Epithelial cell of esophagus (primary cell): Measurements from ENCODE around the gene PAK4.
A peak's percentile ranks its signal among the peaks of the same experiment; 100 is the strongest.

Experiments
- DNase-seq: peaks from one replicate; pipeline ENCODE4 v3.0.0; 2010; ENCODE audit warnings: low read depth
- H3K4me3 ChIP-seq: 2 replicates; pipeline ENCODE4 v1.5.1; 2011; ENCODE audit warnings: mild to moderate bottlenecking, low read length, control low read depth
- CTCF ChIP-seq: IDR thresholded peaks from 2 replicates; pipeline ENCODE4 v1.5.1; 2011; ENCODE audit warnings: low read depth, mild to moderate bottlenecking, low read length, control low read depth, inconsistent platforms; ENCODE audit not compliant: insufficient read depth; ENCODE audit errors: missing control alignments

PAK4 gene

GRCh38 chr19:39150807-39151600 lies 25.4 kb downstream of the PAK4 start:
- no peak for DNase-seq
- H3K4me3 ChIP-seq: no peak overlapping the region
- TF ChIP-seq CTCF: no peak

GRCh38 chr19:39152066-39152465 lies 26.5 kb downstream of the PAK4 start:
- no peak overlapping the region for H3K4me3 ChIP-seq
- DNase-seq: peak; percentile 72
- no peak for TF ChIP-seq CTCF

GRCh38 chr19:39154100-39154628 lies 28.6 kb downstream of the PAK4 start:
- no peak overlapping the region for H3K4me3 ChIP-seq
- TF ChIP-seq CTCF: no peak
- DNase-seq: peak; percentile 65

GRCh38 chr19:39154629-39155100 lies 29.1 kb downstream of the PAK4 start:
- peak; percentile 29 for TF ChIP-seq CTCF
- no peak overlapping the region for H3K4me3 ChIP-seq
- DNase-seq: peak; percentile 88

GRCh38 chr19:39155114-39155700 lies 29.6 kb downstream of the PAK4 start:
- TF ChIP-seq CTCF: no peak
- DNase-seq: peak; percentile 18
- no peak overlapping the region for H3K4me3 ChIP-seq

GRCh38 chr19:39155741-39156140 lies 30.2 kb downstream of the PAK4 start:
- no peak for TF ChIP-seq CTCF
- no peak for DNase-seq
- H3K4me3 ChIP-seq: no peak overlapping the region
